Hepatocyte (in vitro differentiated cells): ENCODE results near the gene SLC66A1.

Experiments used
- CTCF ChIP-seq: fragments of 200-600 bp; sonication (generic); IDR thresholded peaks from 2 replicates; pipeline ENCODE4 v1.5.1; 2016; ENCODE audit warnings: antibody characterized with exemption, mild to moderate bottlenecking; ENCODE audit not compliant: poor library complexity
- EZH2 ChIP-seq: fragments of 200-600 bp; sonication (generic); IDR thresholded peaks from 2 replicates; pipeline ENCODE4 v1.6.1; 2016; ENCODE audit warnings: antibody characterized with exemption, mild to moderate bottlenecking, borderline replicate concordance
- EZH2phosphoT487 ChIP-seq: fragments of 200-600 bp; sonication (generic); IDR thresholded peaks from one replicate; pipeline ENCODE4 v1.6.1; 2018; ENCODE audit warnings: antibody characterized with exemption, mild to moderate bottlenecking, low read depth, moderate library complexity; ENCODE audit not compliant: unreplicated experiment, severe bottlenecking

- TF ChIP-seq CTCF: no peak
- no peak for TF ChIP-seq EZH2
- TF ChIP-seq EZH2phosphoT487: no peak
These were observed 35.5 kb downstream of the SLC66A1 start for GRCh38 chr1:19347533-19348172.
